ENCODE measurements around the gene MAP3K7.

GRCh38 chr6:90610301-90610750 lies 23.5 kb upstream of the MAP3K7 start:
- no peak for TF ChIP-seq CTCF (IDR thresholded peaks at IDR 0.05)
- TF ChIP-seq ZFX (IDR thresholded peaks at IDR 0.05; ENCODE audit: borderline replicate concordance): no peak

All from 22Rv1 (cell line).